Astrocyte (in vitro differentiated cells and primary cell): ENCODE data around the gene VWA8. TPM values are rescaled to one million over a fixed set of nuclear protein-coding genes. Genes with fewer than 3 reads are reported as not detected.

Experiments
- DNase-seq: peaks from one replicate; pipeline ENCODE4 v3.0.0-alpha.2; 2010; ENCODE audit warnings: low read depth
- FAIRE-seq: peaks from 2 replicates; lab custom pipeline; 2011; peaks lifted over from hg19 to GRCh38; lab: Jason Lieb, UNC
- H2AFZ ChIP-seq: 2 replicates; pipeline ENCODE4 v1.6.0; 2012; ENCODE audit warnings: low read depth, low read length, inconsistent platforms
- H3K27ac ChIP-seq: 2 replicates; pipeline ENCODE4 v1.5.1; 2011; ENCODE audit warnings: low read depth, low read length, inconsistent platforms
- H3K27me3 ChIP-seq: 2 replicates; pipeline ENCODE4 v1.6.0; 2011; ENCODE audit warnings: low read length, inconsistent platforms; ENCODE audit not compliant: insufficient read depth
- H3K36me3 ChIP-seq: 2 replicates; pipeline ENCODE4 v1.5.1; 2011; ENCODE audit warnings: low read length, inconsistent platforms; ENCODE audit not compliant: insufficient read depth
- H3K4me1 ChIP-seq: 2 replicates; pipeline ENCODE4 v1.5.1; 2011; ENCODE audit warnings: low read length, inconsistent platforms; ENCODE audit not compliant: insufficient read depth
- H3K4me2 ChIP-seq: 2 replicates; pipeline ENCODE4 v1.6.0; 2012; ENCODE audit warnings: low read length, inconsistent platforms
- H3K4me3 ChIP-seq: 2 replicates; pipeline ENCODE4 v1.5.1; 2011; ENCODE audit warnings: low read depth, mild to moderate bottlenecking, low read length, inconsistent platforms; ENCODE audit not compliant: insufficient read depth
- H3K79me2 ChIP-seq: 2 replicates; pipeline ENCODE4 v1.6.0; 2012; ENCODE audit warnings: mild to moderate bottlenecking, low read length, inconsistent platforms; ENCODE audit not compliant: insufficient read depth
- H3K9ac ChIP-seq: 2 replicates; pipeline ENCODE4 v1.6.0; 2012; ENCODE audit warnings: mild to moderate bottlenecking, low read length, inconsistent platforms
- H3K9me3 ChIP-seq: 2 replicates; pipeline ENCODE4 v1.5.1; 2012; ENCODE audit warnings: low read depth, mild to moderate bottlenecking, low read length, inconsistent platforms; ENCODE audit not compliant: insufficient read depth
- H4K20me1 ChIP-seq: 2 replicates; pipeline ENCODE4 v1.6.0; 2012; ENCODE audit warnings: low read length, inconsistent platforms; ENCODE audit not compliant: insufficient read depth
- H3K27ac Mint-ChIP-seq: one replicate; pipeline ENCODE4 v1.8.0; 2021; ENCODE audit warnings: mild to moderate bottlenecking, mixed read lengths; ENCODE audit not compliant: unreplicated experiment
- H3K27me3 Mint-ChIP-seq: one replicate; pipeline ENCODE4 v1.8.0; 2021; ENCODE audit warnings: low read depth, mixed read lengths; ENCODE audit not compliant: unreplicated experiment
- H3K36me3 Mint-ChIP-seq: one replicate; pipeline ENCODE4 v1.8.0; 2021; ENCODE audit warnings: low read depth, mixed read lengths; ENCODE audit not compliant: unreplicated experiment
- H3K4me1 Mint-ChIP-seq: one replicate; pipeline ENCODE4 v1.8.0; 2021; ENCODE audit warnings: low read depth, mixed read lengths; ENCODE audit not compliant: unreplicated experiment
- H3K4me3 Mint-ChIP-seq: one replicate; pipeline ENCODE4 v1.8.0; 2021; ENCODE audit warnings: mild to moderate bottlenecking, moderate library complexity, mixed read lengths; ENCODE audit not compliant: unreplicated experiment
- H3K9me3 Mint-ChIP-seq: one replicate; pipeline ENCODE4 v1.8.0; 2021; ENCODE audit warnings: mild to moderate bottlenecking, mixed read lengths; ENCODE audit not compliant: unreplicated experiment
- EZH2 ChIP-seq: IDR thresholded peaks from 2 replicates; pipeline ENCODE4 v1.6.1; 2012; ENCODE audit warnings: mild to moderate bottlenecking, low read length, inconsistent platforms; ENCODE audit not compliant: insufficient read depth
- total RNA-seq: library from RNA; stranded (reverse); gene quantifications from 2 replicates; pipeline ENCODE4 v1.2.1, GENCODE V29; 2021
- TF ChIP-seq, protein P1 (sequence below): IDR thresholded peaks from 2 replicates; pipeline ENCODE4 v1.5.1; 2011; ENCODE audit warnings: low read depth, mild to moderate bottlenecking, inconsistent platforms, low read length, moderate library complexity; ENCODE audit not compliant: insufficient read depth

VWA8 gene
- total RNA-seq, 1 donor from 2014 or later: 15.6 TPM

DNA sequence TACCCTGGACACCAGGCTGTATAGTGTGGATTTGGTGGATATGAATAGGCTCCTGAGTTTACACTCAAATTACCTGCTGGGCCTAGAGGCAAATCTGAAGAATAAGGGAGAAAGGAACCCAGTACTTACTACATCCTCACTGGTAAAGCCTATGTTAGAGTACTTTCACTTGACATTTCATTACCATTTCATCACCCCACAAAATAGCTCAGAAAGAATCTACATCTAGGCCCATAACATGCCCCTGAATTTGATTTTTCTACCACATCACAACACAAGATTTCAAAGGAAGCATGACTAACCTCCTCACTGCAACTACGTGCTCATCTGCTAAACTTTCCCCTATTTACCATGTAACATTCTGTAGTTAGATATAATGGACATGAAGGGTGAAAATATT lies 43.3 kb downstream of the VWA8 start:
- no peak overlapping the region for H2AFZ ChIP-seq
- peak overlapping the region; percentile 40 for H3K9ac ChIP-seq
- H3K9me3 ChIP-seq: no peaks in the 10 kb centered on the region
- no peak for TF ChIP-seq EZH2
- TF ChIP-seq, protein P1, sequence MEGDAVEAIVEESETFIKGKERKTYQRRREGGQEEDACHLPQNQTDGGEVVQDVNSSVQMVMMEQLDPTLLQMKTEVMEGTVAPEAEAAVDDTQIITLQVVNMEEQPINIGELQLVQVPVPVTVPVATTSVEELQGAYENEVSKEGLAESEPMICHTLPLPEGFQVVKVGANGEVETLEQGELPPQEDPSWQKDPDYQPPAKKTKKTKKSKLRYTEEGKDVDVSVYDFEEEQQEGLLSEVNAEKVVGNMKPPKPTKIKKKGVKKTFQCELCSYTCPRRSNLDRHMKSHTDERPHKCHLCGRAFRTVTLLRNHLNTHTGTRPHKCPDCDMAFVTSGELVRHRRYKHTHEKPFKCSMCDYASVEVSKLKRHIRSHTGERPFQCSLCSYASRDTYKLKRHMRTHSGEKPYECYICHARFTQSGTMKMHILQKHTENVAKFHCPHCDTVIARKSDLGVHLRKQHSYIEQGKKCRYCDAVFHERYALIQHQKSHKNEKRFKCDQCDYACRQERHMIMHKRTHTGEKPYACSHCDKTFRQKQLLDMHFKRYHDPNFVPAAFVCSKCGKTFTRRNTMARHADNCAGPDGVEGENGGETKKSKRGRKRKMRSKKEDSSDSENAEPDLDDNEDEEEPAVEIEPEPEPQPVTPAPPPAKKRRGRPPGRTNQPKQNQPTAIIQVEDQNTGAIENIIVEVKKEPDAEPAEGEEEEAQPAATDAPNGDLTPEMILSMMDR: no peak
- H3K4me3 ChIP-seq: no peak overlapping the region
- DNase-seq (peak; percentile 72), FAIRE-seq (peak; percentile 97)
- Mint-ChIP-seq H3K4me3 (no peak overlapping the region), H3K27me3 (no peaks in the 10 kb centered on the region), H3K9me3 (peaks cover 6% of the 10 kb centered on the region), H3K4me1 (peaks cover 32% of the 10 kb centered on the region), H3K36me3 (peaks cover 8% of the 10 kb centered on the region), H3K27ac (peak overlapping the region; percentile 34)
- H3K27ac ChIP-seq: peak overlapping the region; percentile 54
- peaks cover 13% of the 10 kb centered on the region for H4K20me1 ChIP-seq
- peak overlapping the region; percentile 24 for H3K4me2 ChIP-seq
- peaks cover 20% of the 10 kb centered on the region for H3K4me1 ChIP-seq
- H3K27me3 ChIP-seq: no peaks in the 10 kb centered on the region
- H3K36me3 ChIP-seq: no peaks in the 10 kb centered on the region
- H3K79me2 ChIP-seq: peaks cover 11% of the 10 kb centered on the region

DNA sequence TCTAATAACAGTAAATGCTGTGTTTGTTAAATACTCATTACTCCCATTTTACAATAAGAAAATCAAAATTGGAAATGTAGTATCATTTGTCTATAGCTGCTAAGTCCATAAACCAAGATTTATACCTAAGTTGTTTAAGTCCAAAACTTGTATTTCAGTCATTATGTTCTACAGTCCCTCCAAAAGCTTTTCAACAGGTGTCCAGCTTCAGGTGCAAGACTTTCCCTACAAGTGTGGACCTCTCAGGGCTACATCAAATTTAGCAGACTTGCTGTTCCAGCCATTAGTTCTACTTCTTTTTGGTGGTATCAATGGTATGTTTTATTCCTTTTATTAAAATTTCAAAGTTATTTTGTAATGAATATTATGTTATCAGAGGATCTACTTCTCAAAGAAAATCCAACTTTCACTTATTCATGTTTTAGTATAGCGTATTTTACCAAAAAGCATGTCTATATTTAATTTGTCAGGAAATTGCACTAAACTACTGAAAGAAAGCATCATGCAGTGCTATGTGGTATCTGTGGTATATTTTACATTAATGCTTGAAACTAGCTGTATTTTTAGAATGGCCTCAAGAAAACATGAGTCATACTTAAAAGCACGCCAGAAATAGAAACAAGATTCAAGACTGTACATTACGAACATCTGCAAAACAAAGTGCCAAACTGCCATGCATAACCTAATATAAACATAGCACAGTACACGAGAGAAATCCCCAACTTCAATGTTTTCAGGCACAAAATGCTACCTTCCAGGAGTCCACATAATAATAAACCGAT lies 44.5 kb downstream of the VWA8 start:
- Mint-ChIP-seq H3K9me3 (peaks cover 4% of the 10 kb centered on the region), H3K27me3 (no peaks in the 10 kb centered on the region), H3K36me3 (peaks cover under 1% of the 10 kb centered on the region), H3K4me1 (peaks cover 32% of the 10 kb centered on the region), H3K27ac (peak overlapping the region; percentile 79), H3K4me3 (peak overlapping the region; percentile 31)
- DNase-seq (peak; percentile 90), FAIRE-seq (peak; percentile 99)
- Histone ChIP-seq H2AFZ (no peak overlapping the region), H3K4me3 (peak overlapping the region; percentile 18), H3K9me3 (no peaks in the 10 kb centered on the region), H3K36me3 (no peaks in the 10 kb centered on the region), H3K4me1 (peaks cover 20% of the 10 kb centered on the region), H3K4me2 (peak overlapping the region; percentile 73), H3K79me2 (peaks cover 11% of the 10 kb centered on the region), H3K27ac (peak overlapping the region; percentile 58), H3K27me3 (no peaks in the 10 kb centered on the region), H3K9ac (peak overlapping the region; percentile 55), H4K20me1 (peaks cover 13% of the 10 kb centered on the region)
- TF ChIP-seq, protein P1: no peak
- TF ChIP-seq EZH2: no peak

DNA sequence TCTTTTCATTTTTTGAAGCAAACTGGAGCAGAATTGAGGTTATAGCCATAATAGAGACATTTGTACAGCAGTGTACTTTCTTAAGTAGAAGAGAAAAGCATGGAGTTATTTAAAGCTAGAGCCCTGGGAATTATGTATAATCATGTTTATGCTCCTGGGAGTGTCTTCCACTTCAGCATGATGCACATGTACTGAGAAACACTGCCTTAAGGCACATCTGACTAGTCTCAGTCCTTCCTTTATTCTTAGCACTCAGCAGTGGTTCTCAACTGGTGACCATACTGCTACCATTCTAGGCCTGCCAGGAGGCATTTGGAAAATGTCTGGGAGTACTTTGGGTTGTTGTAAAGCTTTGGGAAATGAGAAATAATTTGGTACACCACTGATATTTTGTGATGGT lies 45.8 kb downstream of the VWA8 start:
- no peak overlapping the region for H3K4me3 ChIP-seq
- FAIRE-seq: no peak
- H3K4me1 ChIP-seq: peaks cover 20% of the 10 kb centered on the region
- H3K27ac Mint-ChIP-seq: no peak overlapping the region
- no peak overlapping the region for H3K27ac ChIP-seq
- no peaks in the 10 kb centered on the region for H3K27me3 ChIP-seq
- no peaks in the 10 kb centered on the region for H3K9me3 Mint-ChIP-seq
- no peaks in the 10 kb centered on the region for H3K36me3 ChIP-seq
- TF ChIP-seq, protein P1: no peak
- TF ChIP-seq EZH2: no peak
- no peak overlapping the region for H3K4me2 ChIP-seq
- H3K4me1 Mint-ChIP-seq: peaks cover 32% of the 10 kb centered on the region
- peaks cover 12% of the 10 kb centered on the region for H4K20me1 ChIP-seq
- H3K79me2 ChIP-seq: peaks cover 10% of the 10 kb centered on the region
- no peak overlapping the region for H2AFZ ChIP-seq
- H3K36me3 Mint-ChIP-seq: no peaks in the 10 kb centered on the region
- no peaks in the 10 kb centered on the region for H3K27me3 Mint-ChIP-seq
- no peak for DNase-seq
- H3K4me3 Mint-ChIP-seq: no peak overlapping the region
- H3K9ac ChIP-seq: no peak overlapping the region
- H3K9me3 ChIP-seq: no peaks in the 10 kb centered on the region
